Inflammatory macrophage (primary cell): ENCODE results near the gene SEPHS2.
A peak's percentile ranks its signal among the peaks of the same experiment; 100 is the strongest.
"Not testable (repeated sequence)": the region's sequence is repeated elsewhere in the genome, so short reads cannot be mapped to it uniquely, and the experiment has no call there.

Source experiments
- DNase-seq, 2 donors: peaks; one replicate each; pipeline ENCODE4 v3.0.0-alpha.2; 2020 to 2022

SEPHS2 gene

DNA sequence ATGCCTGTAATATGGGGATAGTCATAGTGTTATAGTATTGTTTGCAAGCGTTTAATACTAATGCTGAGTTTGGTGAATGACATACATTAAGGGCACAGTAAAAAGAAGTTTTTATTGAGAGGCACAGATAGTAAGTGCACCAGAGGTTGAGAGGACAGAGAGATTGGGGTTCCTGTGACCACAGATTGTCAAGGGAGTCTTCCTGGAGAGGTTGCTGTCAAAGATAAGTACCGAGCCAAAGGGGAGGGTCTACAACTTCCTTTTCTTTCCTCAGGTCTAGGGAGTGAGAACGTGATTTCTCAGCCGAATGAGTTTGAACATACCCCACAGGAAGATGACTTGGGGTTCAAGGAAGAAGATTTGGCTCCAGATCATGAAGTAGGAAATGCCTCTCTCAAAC lies 48.6 kb downstream of the SEPHS2 start:
- DNase-seq = no peak

DNA sequence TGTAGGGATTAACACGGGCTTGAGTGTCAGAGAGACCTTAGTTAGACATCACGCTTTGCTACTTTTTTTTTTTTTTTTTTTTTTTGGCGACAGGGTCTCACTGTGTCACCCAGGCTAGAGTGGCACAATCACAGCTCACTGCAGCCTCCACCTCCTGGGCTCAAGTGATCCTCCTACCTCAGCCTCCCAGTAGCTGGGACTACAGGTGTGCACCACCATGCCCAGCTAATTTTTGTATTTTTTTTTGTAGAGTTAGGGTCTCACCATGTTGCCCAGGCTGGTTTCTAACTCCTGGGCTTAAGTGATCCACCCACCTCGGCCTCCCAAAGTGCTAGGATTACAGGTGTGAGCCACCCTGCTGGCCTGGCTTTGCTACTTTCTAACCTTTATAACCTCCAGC lies 49.0 kb downstream of the SEPHS2 start:
- DNase-seq = not testable (repeated sequence)

DNA sequence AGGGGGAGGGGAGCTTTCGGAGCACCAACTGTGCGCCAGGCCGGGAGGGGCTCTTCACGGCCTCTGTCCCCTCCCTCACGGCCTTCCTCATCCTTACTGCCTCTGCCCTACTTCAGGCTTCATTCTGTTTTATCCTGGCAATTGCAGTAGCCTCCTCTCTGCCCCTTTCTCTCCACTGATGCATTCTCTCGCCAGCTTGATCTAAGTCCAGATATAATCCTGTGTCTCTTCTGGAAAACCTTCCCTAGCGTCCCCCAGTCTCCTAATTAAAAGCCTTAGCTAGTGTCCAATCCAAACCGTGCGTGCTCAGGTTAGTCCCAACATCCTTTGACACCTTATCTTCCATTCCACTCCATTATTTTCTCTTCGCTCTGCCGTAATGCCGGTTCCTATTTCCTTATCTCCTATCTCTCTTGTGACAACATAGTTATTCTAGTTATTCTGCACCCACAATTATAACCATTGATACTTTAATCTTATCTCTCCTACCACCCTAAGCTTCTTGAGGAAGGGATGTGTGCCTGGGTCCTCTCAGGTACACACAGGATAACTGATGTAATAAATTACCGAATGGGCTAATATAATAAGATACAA lies 49.6 kb downstream of the SEPHS2 start:
- no peak for DNase-seq

DNA sequence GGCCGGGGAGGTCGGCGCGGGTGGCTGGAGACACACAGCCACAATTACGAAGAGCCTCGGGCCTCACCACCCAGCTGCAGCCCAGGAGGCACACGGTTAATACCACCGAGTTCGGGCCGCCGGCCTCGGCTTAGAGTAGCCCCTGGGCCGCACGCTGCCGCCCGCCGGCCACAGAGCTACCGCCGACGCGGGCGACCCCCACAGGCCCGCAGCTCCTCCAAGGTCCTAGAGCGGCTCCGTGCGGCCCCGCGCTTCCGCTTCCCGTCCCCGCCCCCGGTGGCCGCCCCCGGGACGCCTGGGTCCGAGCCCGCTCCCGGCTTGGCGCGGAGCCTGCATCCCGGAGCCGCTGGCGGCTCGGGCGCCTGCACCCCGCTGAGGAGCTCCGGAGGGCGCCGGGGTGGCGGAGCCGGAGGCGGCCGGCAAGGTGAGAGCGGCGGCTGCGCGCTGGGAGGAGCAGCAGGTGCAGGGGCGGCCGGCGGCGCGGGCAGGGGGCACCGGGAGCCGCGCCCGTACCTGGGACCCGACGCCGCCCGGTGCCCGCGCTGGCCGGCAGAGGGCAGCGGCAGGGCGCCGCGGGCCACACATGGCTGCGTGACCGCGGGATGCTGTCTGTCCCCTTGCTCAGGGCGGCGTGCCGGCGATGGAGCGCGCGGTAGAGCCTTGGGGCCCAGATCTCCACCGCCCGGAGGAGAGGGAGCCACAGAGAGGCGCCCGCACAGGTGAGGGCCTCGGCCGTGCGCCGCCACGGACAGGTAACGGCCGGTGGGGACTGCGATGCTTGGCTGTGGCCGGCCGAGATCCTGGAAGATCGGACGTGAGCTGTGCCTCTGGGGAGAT lies 50.3 kb downstream of the SEPHS2 start, which contains the start of gene ZNF48:
Gene ZNF48, plus strand, starts transcription at position 266 of the 837 bp plus-strand sequence. Its CDS starts 375 bp downstream, at position 641.
- DNase-seq = peak; percentile 56 to 68

DNA sequence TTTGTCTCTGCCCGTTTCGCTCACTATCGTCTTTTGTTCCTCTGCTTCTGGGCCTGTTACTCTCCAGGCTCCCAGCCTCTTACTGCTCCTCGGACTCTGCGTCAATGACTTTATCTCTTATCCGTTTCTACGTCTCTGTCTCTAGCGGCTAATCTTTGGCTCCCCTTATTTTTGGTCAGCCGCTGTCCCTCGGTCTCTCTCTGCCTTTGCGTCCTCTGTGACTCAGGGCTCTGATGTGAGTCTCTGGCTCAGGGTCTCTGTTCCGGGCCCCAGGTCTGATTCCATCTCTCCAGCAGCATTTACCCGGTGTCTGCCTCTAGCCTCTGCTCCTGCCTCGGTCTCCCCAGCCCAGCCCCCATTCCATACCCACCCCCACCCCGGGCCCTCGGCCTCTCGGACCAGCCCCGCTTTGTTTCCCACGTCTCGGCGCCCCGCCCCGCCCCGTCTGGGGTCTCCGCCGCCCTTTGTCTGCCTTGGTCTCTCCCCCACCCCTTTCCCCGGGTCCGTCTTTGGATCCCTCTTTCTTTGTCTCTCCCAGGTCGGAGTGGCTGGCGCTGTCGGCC lies 51.0 kb downstream of the SEPHS2 start:
- no peak for DNase-seq
